GM12872 (cell line): ENCODE measurements around the gene ULK2.

ENCODE experiments used
- TF ChIP-seq, protein P1 (sequence below): IDR thresholded peaks from 3 replicates; pipeline ENCODE4 v1.5.1; 2011; ENCODE audit warnings: low read depth, mild to moderate bottlenecking, low read length, moderate library complexity; ENCODE audit not compliant: insufficient read depth

Gene ULK2

DNA sequence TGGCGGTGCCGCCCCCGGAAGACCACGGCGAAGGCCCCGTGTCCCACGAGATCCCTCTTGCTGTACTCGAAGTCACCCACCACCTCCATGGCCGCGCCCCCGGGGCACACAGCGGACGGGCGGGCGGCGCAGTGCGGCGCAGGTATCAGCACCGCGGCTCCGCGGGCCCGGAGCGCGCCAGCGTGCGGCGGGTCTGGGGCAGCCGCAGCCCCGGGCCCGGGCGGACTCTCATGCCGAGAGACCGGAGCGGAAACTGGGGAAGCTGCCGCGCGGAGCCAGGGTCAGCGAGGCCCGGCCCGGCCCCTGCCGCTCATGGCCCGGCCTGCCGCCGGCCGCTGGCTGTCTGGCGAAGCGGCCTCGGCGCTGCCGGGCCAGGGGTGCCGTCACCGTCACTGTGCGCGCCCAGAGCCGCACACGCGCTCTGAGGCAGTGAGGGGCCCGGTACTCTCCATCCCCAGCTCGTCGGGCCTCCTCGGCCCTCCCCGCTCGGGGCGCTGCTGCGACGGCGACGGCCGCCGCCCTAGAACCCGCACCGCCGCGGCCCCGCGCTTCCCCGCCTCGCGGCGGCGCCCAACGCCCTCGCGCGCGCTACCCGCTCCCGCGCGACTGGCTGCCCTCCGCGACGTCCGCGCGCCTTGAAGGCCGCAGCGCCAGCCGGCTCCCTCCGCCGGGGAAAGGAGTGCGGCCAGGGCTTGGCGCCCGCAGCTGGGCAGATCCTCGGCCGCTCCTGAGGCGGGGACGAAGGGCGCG is at the start of gene ULK2:
ULK2 (minus strand) TSS at position 608 of the 750 bp plus-strand sequence; CDS start at position 89, 519 bp downstream.
- TF ChIP-seq, protein P1, sequence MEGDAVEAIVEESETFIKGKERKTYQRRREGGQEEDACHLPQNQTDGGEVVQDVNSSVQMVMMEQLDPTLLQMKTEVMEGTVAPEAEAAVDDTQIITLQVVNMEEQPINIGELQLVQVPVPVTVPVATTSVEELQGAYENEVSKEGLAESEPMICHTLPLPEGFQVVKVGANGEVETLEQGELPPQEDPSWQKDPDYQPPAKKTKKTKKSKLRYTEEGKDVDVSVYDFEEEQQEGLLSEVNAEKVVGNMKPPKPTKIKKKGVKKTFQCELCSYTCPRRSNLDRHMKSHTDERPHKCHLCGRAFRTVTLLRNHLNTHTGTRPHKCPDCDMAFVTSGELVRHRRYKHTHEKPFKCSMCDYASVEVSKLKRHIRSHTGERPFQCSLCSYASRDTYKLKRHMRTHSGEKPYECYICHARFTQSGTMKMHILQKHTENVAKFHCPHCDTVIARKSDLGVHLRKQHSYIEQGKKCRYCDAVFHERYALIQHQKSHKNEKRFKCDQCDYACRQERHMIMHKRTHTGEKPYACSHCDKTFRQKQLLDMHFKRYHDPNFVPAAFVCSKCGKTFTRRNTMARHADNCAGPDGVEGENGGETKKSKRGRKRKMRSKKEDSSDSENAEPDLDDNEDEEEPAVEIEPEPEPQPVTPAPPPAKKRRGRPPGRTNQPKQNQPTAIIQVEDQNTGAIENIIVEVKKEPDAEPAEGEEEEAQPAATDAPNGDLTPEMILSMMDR = no peak

DNA sequence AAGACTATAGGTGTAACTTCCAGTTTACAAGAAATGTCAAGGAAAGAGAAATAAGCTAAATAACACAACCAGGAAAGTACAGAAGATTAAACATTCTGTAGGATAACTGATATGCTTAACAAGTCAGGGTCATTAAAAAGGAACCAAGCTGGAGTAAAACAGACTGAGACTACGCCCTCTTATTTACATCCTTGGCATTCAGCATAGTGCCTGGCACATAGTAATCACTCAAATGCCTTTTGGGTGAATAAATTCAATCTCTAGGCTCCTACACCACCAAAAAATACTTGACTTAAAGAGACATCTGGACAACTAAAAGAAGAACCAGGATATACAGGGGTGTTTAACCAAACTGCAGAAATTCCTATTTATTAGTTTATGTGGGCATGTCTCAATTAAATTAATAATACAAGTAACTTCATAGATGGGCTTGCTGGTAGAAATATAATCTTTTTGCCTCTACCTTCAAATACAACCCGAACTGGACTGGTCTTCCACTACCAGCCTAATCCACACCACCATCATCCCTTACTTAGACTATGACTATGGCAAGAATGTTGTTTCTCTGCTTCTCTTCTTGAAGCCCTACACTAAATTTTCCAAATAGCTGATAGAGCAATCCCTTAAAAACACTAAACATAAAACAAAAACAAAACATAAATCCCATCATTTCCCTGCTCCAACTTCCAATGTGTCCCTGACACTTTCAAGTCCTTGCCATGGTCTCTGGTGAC is 47.7 kb upstream of the ULK2 start:
- TF ChIP-seq, protein P1 = no peak

DNA sequence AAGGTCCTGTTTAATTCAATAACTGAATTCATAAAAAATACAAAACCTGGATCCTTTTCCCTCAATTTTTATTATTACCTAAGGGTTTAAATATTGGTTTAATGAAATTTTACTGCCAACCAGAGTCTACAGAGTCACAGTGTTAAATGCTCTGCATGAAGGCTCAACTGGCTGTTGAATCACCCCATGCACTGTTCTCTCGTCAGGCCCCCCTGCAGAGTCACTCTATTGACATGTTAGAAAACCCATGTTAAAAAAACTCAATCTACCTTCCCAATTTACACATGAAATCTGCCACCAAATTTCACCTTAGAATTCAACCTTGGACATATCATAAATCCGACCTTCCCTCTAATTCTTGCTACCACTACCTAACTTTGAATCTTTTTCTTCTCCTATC is 43.3 kb upstream of the ULK2 start:
- TF ChIP-seq, protein P1 = no peak

DNA sequence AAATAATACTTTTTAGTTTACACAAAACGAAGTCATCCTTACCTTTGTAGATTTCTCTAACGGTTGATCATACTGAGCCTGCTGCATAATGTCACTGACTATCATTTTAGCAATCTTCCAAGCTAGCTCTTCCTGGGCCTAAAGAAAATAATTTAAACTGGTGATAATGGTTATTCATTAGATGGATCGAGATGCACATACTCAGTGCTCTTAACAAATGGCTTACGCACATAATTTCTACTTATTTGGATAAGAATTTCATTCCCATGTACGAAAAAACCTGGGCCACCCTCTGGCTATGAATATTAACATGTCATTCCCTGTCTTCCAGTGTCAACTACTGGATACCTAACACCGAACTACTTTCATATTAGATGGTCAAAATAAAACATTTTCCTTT is 41.4 kb upstream of the ULK2 start:
- TF ChIP-seq, protein P1 = no peak

DNA sequence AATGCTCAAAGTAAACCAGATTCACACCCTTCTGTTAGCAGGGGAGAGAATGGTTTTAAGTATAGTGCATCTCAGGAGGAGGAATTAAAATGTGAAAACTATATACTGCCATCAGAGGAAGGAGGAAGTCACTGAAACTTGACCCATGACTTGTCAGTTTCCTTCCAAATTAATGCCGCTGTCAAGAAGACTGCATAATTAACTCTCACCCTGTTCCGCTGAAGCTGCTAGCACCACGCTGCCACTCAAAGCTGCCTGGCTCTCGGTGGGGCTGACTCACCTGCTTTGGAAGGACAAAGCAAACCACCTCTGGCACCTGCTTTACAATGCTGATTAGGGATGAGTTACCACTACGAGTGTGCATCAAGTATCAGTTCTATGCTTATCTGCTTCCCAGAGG is 37.8 kb upstream of the ULK2 start:
- TF ChIP-seq, protein P1 = no peak

DNA sequence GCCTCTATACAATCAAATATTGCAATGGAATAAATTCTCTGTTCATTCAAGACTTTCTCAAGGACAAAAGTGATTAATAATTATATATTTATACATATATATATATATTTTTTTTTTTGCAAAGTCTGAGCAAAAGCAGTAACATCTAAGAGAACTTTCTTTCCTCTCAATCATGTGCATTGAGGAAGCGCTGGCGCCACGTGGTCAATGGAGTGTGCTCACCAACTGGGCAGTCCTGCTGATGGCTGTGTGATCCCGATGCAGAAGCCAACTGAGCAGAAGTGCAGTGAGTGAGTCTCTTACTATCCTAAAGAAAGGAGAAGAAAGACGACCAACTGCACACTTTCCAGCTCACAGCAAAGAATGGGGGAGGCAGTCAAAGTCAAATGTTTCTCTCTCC is 37.2 kb upstream of the ULK2 start:
- TF ChIP-seq, protein P1 = no peak

DNA sequence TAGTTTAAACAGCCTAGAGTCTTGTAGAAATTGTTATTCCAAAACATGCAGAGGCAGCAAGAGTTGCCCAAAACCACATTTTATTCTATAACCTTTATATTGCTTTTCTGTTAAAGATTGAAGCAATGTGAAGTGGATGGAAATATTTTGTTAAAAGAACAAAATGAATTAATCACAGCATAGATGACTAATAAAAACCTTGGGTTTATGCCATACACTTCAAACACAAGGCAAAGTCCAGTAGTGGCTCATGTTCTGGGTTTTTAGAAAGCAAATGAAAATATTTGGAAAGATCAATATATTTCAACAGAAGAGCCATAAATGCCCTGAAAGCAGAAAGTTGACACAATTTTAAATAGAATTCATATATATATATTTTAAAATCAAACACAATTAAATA is 36.7 kb upstream of the ULK2 start:
- TF ChIP-seq, protein P1 = no peak
